Loucy (cell line): Measurements from ENCODE around the gene DOCK3.

Experiments used
- CTCF ChIP-seq: fragments of 200-600 bp; sonication (generic); conservative IDR thresholded peaks from 2 replicates; pipeline ENCODE4 v1.5.1; 2014; ENCODE audit warnings: mild to moderate bottlenecking, antibody characterized with exemption, low read length
- EZH2phosphoT487 ChIP-seq: fragments of 200-600 bp; IDR thresholded peaks from 2 replicates; pipeline ENCODE4 v1.6.1; 2018; ENCODE audit warnings: antibody characterized with exemption, mild to moderate bottlenecking, moderate library complexity, borderline replicate concordance

- TF ChIP-seq CTCF, result no peak
- TF ChIP-seq EZH2phosphoT487, result no peak
Observed at GRCh38 chr3:51337666-51338065, 662.9 kb downstream of the DOCK3 start.
